SKM-1 (cell line): ENCODE data around the gene MAGEB16.

ENCODE experiments used
- DNase-seq: peaks from one replicate; lab custom pipeline; 2025; ENCODE audit not compliant: unreplicated experiment; lab: John Stamatoyannopoulos, UW

MAGEB16 gene

DNA sequence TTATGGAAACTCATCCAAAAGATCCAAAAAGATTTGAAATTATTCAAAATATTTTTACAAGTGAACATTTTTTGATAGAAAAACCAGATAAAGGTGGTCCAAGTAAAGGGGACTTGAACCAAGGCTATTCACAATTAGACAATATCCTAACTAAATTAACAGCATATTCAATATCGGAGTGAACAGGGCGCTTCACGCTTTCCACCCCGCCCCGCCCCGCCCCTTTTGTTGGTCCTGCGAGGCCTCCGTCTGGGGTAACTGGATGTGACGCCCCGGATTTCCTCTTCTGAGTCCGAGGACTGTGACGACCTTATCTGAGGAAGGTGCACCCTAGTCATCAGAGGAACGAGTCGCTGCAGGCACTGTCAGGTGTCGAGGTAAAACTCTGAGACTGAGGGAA, at the start of gene MAGEB16:
Gene MAGEB16 (plus strand): TSS at position 301 of the 400 bp plus-strand sequence. CDS start 3,855 bp downstream, outside the sequence.
- no peak for DNase-seq

DNA sequence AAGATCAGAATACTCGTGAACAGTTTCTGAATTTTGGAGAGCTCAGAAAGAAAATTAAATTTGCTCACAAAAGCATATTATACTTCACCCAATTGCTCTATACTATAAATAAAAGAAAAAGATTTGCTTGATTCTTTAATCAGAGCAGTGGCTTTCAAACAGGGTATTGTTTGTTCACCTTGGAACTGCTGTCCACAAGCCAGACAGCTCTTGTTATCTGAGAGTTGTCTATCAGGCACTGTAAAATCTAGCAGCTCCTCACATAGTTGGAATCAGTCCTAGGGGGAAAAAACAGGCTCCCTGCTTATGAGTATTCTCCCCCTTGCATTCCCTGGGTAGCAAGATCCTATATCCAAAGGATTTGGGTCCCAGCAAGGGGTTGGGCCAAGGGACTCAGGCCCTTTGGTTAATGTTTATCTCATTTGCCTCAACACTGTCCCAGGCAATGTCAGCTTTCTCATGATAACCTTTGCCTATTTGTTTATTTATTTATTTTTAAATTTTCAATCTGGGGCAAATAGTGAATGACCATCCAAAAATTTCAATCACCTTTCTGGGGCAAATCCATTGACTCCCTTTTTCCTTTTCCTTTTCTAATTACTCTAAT, 24.1 kb upstream of the MAGEB16 start:
- no peak for DNase-seq

DNA sequence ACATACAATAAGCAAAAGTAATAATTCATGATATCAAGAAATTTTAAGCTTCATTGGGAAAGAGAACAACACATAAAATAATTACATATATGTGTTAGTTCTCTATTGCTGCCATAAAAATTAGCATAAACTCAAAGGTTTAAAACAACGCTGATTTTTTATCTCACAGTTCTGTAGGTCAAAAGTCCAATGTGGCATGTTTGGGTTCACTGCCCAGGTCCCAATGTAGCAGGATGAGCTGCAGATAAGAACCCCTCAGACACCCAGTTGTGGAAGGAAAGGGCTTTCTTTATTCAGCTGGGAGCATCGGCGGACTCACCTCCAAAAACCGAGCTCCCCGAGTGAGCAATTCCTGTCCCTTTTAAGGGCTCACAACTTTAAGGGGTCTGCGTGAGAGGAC, 13.1 kb upstream of the MAGEB16 start:
- DNase-seq = no peak

DNA sequence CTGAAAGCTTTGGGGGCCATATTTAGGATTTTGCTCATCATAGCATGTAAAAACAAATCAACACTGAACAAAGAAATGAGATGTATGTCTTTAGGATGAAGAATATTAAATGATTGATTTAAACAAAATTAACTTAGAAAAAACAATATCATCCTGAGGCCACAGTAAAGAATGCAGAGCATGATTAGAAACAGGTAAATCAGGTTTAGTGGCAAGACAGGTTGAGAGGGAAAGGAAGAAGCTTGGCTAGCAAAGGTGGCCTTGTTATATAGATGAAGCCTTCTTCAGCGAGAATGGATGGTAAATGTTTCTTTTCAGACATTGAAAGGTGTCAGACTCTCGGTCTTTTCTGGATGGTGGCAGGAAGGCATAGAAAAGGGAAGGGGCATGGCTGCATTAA, 11.9 kb upstream of the MAGEB16 start:
- no peak for DNase-seq

DNA sequence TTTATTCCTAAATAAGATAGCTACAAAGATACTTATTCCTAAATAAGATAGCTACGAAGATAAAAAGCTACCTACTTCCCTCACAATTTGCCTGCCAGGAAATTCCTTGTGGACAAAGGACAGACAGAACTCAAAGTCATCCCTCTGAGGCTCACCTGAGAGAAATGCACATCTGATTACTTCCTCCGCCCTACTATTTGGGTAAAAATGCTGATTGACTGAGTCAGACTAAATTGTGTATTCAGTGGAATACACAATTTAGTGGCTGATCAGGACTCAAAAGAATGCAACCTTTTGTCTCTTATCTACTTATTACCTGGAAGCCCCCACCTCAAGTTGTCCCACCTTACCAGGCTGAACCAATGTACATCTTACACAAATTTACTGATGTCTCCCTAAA, 10.3 kb upstream of the MAGEB16 start:
- no peak for DNase-seq

DNA sequence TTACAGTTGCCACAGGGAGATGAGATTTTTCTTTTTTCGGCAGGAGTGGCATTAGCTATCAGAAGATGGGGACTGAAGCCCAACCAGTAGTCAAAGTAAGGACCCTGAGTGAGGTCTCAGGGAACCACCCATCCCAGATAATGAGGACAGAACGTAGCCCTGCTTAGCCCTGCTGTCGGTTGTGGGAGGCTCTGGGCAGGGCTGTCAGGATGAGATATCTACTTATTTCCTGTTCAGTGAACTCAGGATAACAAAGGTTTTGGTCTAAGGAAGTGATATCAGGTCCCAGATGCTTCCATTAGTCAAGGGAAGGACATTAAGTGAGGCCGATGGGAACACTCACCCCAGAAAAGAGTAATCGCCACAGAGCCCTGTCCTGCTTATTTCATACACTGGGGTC, 2.3 kb downstream of the MAGEB16 start:
- no peak for DNase-seq

DNA sequence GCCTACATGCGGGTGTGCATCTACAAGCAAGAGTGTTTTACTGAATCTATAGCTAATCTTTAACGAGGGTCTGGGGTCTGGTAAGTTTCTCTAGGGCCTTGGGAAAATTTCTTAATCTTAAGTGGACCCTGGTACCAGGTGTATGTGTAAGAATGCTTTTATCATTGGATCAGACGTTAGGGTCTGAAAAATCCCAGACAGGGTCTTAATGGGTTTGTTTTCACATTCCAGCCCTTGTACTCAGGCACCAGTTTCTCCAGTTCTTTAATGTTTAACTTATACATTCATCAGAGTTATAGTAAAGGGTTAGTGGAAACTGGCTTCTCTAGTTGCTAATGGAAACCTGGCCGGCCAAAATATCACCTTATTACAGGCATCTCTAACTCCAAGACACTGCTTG, 11.6 kb downstream of the MAGEB16 start:
- DNase-seq = no peak

DNA sequence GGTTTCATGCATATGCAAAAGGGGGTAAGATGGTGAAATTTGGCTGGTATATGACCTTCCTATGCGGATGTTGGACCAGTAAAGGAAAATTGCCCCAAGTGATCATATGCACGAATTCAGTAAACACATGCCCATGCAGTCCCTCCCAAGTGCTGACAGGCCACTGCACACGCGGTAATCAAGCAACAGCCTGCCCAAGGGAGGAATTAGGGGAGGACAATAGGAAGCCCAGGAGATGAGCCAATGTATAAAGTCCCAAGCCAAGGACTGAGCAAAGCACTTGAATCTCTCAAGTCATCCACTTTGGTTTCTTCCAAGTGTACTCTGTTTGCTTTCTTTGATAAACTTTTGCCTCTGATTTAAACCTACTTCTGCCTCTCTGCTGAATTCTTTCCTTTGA, 21.1 kb downstream of the MAGEB16 start:
- DNase-seq = no peak

DNA sequence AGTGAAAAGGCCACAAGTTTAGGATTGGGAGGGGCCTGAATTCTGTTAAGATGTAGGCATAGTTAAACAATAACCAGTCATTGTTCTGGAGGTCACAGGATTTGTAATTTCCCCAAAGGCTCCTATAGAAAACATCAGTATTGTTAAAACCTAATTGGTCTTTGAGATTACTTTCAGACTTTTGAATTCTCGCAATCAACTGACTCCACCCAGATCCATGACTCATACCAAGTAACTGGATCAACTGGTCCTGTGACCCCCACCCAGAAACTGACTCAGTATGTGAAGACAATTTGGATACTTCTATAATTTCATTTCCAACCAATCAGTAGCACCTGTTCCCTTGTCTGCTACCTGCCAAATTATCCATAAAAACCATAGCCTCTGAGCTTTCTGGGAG, 28.4 kb downstream of the MAGEB16 start:
- no peak for DNase-seq

DNA sequence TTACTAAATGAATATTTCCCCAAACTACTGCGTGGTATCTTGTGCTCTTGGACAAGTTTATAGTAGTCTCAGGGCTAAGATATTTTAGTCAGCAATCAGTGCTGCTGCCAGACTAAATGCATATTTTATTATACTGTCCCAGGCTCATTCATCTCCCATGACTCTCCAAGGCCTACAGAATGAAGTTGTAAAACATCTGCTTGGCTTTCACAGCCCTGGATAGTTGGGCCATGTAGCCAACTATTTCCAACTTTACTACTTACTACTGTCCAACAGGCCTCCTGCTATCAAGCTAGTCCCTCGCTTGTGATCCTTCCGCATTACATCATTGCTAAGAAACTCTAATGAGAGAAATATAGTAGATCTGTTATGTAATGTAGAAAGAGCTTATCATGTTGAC, 31.4 kb downstream of the MAGEB16 start:
- DNase-seq = no peak

DNA sequence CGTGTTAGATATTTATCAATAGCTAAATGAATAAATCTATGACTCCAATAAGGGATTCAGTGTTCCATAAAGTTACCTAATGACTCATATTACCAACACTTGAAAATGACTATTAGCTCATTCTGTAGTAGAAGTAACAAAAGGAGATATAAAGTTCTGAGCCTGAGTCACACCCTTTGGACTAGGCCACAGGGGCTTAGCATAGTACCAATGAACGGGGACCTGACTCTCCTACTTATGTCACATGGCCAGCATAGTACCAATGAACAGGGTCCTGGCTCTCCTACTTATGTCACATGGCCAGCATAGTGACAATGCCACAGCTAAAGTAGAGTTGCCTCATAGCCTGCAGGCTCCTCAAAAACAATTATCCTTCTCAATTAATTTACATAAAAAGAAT, 43.7 kb downstream of the MAGEB16 start:
- DNase-seq = no peak

DNA sequence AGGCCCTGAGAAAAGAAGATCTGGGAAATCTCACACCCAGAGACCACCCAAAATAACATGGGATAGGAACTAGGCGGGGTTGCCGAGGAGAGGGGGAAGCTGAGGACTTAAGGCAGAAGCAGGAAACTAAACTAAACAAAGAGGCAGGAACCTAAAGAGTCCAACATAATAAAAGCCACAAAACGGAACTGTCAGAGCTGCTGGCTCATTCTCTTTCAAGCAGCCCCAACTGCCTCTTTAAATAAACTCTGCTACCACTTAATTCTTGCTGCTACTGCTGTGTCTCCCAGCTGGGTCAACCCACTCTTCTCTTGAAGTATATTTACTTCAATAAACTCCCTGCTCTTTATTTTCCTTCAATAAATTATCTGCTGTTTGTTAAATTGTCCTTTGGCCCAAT, 44.5 kb downstream of the MAGEB16 start:
- DNase-seq = peak; percentile 20

DNA sequence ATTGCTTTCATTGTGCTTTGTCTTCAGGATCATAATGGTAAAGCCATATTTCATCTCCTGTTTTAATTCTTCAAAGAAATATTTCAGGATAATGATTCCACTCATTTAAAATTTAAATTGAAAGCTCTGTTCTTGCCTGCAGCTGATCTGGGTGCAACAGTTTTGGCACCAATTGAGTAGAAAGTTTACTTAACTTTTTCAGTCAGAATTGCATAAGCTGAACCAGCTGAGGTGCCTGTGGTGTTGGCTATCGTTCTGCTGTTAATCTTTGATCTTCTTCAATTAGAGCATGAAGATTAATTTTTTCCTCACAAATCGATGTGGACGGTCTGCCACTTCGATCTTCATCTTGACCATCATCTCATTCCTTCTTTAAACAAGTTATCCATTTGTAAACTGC, 49.6 kb downstream of the MAGEB16 start:
- no peak for DNase-seq
